Caco-2 (cell line): ENCODE results near the gene TLE3. TPM values are rescaled to one million over a fixed set of nuclear protein-coding genes. Genes with fewer than 3 reads are reported as not detected.
A peak's percentile ranks its signal among the peaks of the same experiment; 100 is the strongest.

Experiments used
- BruUV-seq: library from RNA; stranded (reverse); fragments of 400-500 nt; replicated peaks from 2 replicates; lab custom pipeline; 2021; lab: Mats Ljungman, UMichigan
- CTCF ChIA-PET: fragments of 300-600 bp; sonication (Branson Sonifier 250); formaldehyde crosslinking; loops from one replicate; lab custom pipeline; 2022; ENCODE audit warnings: antibody characterized with exemption; lab: Charles Lee
- POLR2A ChIA-PET: fragments of 300-600 bp; sonication (Branson Sonifier 250); formaldehyde crosslinking; loops from one replicate; lab custom pipeline; 2022; ENCODE audit warnings: antibody characterized with exemption; lab: Charles Lee
- DNase-seq, 2 experiments: peaks; one replicate each; pipeline versions ENCODE4 v3.0.0 to v3.0.0-alpha.2; 2020 to 2022
- H3K27me3 ChIP-seq: replicated peaks from 2 replicates; pipeline ENCODE4 v1.6.0; 2011; ENCODE audit warnings: low read length; ENCODE audit not compliant: control insufficient read depth, insufficient read depth
- H3K36me3 ChIP-seq: 2 replicates; pipeline ENCODE4 v1.5.1; 2011; ENCODE audit warnings: low read length; ENCODE audit not compliant: control insufficient read depth, insufficient read depth
- H3K4me1 ChIP-seq: fragments of 250-450 bp; sonication (Bioruptor Pico); 2 replicates; pipeline ENCODE4 v1.5.1; 2020; ENCODE audit warnings: mild to moderate bottlenecking
- H3K4me3 ChIP-seq: 2 replicates; pipeline ENCODE4 v1.5.1; 2011; ENCODE audit warnings: low read depth, mild to moderate bottlenecking, control low read depth, low read length
- H3K9me3 ChIP-seq: fragments of 250-450 bp; sonication (Bioruptor Pico); 2 replicates; pipeline ENCODE4 v1.5.1; 2020; ENCODE audit warnings: mild to moderate bottlenecking, moderate library complexity
- H3K27ac Mint-ChIP-seq: one replicate; pipeline ENCODE4 v1.8.0; 2022; ENCODE audit warnings: mixed read lengths; ENCODE audit not compliant: unreplicated experiment
- H3K27me3 Mint-ChIP-seq: one replicate; pipeline ENCODE4 v1.8.0; 2022; ENCODE audit warnings: mixed read lengths; ENCODE audit not compliant: insufficient read depth, unreplicated experiment
- H3K36me3 Mint-ChIP-seq: one replicate; pipeline ENCODE4 v1.8.0; 2022; ENCODE audit warnings: mild to moderate bottlenecking, mixed read lengths; ENCODE audit not compliant: insufficient read depth, unreplicated experiment
- H3K4me1 Mint-ChIP-seq: one replicate; pipeline ENCODE4 v1.8.0; 2022; ENCODE audit warnings: low read depth, mixed read lengths; ENCODE audit not compliant: unreplicated experiment
- H3K4me3 Mint-ChIP-seq: one replicate; pipeline ENCODE4 v1.8.0; 2022; ENCODE audit warnings: mild to moderate bottlenecking, moderate library complexity, mixed read lengths; ENCODE audit not compliant: unreplicated experiment
- H3K9me3 Mint-ChIP-seq: one replicate; pipeline ENCODE4 v1.8.0; 2022; ENCODE audit warnings: mixed read lengths; ENCODE audit not compliant: unreplicated experiment
- CTCF ChIP-seq, 2 experiments: fragments of 200-600 bp in 1 of 2; IDR thresholded peaks; 1 replicate in 1 of 2; 2 replicates in 1 of 2; pipeline versions ENCODE4 v1.5.1 to v1.8.0; 2011 to 2022; ENCODE audit warnings: antibody characterized with exemption in 1 of 2, control low read depth in 1 of 2, inconsistent platforms in 1 of 2, low read depth in 1 of 2, low read length in 1 of 2, mild to moderate bottlenecking in 1 of 2, moderate library complexity in 1 of 2; ENCODE audit not compliant: insufficient read depth in 1 of 2, severe bottlenecking in 1 of 2, unreplicated experiment in 1 of 2
- intact Hi-C: fragments of 100-400 bp; cut with micrococcal nuclease; formaldehyde crosslinking; loops from one replicate; pipeline ENCODE4 v1.10.0; 2022; ENCODE audit not compliant: unreplicated experiment
- total RNA-seq: library from RNA; stranded (reverse); gene quantifications from 2 replicates; pipeline ENCODE4 v1.2.3, GENCODE V29; 2022

The TLE3 gene
- total RNA-seq, 1 experiment from 2014 or later, result 105 TPM

- H3K36me3 ChIP-seq, result peaks cover 8% of the 10 kb centered on the region
- TF ChIP-seq CTCF (IDR thresholded peaks at IDR 0.05; ENCODE audit: insufficient read depth in 1 of 2, low read depth in 1 of 2, low read length in 1 of 2, severe bottlenecking in 1 of 2, unreplicated experiment in 1 of 2), result no peak
Measured at GRCh38 chr15:70053001-70053715, 44.6 kb downstream of the TLE3 start.

GRCh38 chr15:70051948-70052633 is 45.6 kb downstream of the TLE3 start:
- Histone ChIP-seq H3K27me3 (no peaks in the 10 kb centered on the region), H3K36me3 (peaks cover 8% of the 10 kb centered on the region), H3K4me3 (no peak overlapping the region), H3K4me1 (no peaks in the 10 kb centered on the region), H3K9me3 (no peaks in the 10 kb centered on the region)
- intact Hi-C loops, result no loop called here
- BruUV-seq, result no TSS peak
- CTCF ChIA-PET, result interaction anchor here (0.6 kb wide), 1 partner anchor 784 kb away, joined by 4 read pairs; no protein-coding TSS in a partner anchor
- TF ChIP-seq CTCF (IDR thresholded peaks at IDR 0.05; ENCODE audit: insufficient read depth in 1 of 2, low read depth in 1 of 2, low read length in 1 of 2, severe bottlenecking in 1 of 2, unreplicated experiment in 1 of 2), result no peak
- peak in 1 of 2 experiments; percentile 16 for DNase-seq
- Mint-ChIP-seq H3K27me3 (no peaks in the 10 kb centered on the region), H3K4me3 (no peak overlapping the region), H3K4me1 (no peaks in the 10 kb centered on the region), H3K9me3 (no peaks in the 10 kb centered on the region), H3K27ac (no peak overlapping the region), H3K36me3 (peaks cover 60% of the 10 kb centered on the region)
- POLR2A ChIA-PET, result interaction anchor here (0.5 kb wide), 1 partner anchor 59 kb away, joined by 4 read pairs; no protein-coding TSS in a partner anchor

More at GRCh38 chr15:70053001-70053715, 44.6 kb downstream of the TLE3 start:
- ChIA-PET POLR2A (no interaction called here), CTCF (no interaction called here)
- Histone ChIP-seq H3K9me3 (no peaks in the 10 kb centered on the region), H3K4me3 (no peak overlapping the region), H3K27me3 (no peaks in the 10 kb centered on the region), H3K4me1 (no peaks in the 10 kb centered on the region)
- Mint-ChIP-seq H3K4me3 (no peak overlapping the region), H3K27ac (no peak overlapping the region), H3K4me1 (no peaks in the 10 kb centered on the region), H3K9me3 (no peaks in the 10 kb centered on the region), H3K36me3 (peaks cover 64% of the 10 kb centered on the region), H3K27me3 (no peaks in the 10 kb centered on the region)
- BruUV-seq, result no TSS peak
- peak in 1 of 2 experiments; percentile 13 for DNase-seq
- intact Hi-C loops, result no loop called here

DNA sequence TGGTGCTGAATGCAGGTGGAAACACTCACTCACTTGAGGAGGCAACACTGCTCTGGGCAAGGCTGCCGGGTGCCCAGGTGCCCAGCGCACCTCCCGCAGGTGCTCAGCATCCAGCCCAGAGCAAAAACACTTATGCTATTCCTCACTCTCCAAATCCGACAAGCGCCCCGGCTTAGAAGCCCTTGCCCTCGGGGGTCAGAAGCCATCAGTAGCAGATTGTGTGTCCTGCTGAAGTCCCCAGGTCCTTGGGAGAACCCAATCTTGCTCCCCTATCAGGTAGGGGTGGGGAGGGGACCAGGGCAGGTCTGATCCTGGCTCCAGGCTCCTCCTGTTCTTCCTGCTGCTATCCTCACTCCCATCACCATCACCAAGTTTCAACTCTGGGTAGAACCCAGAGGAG is 46.7 kb downstream of the TLE3 start:
- peak in 1 of 2 experiments; percentile 7 for DNase-seq
- Histone ChIP-seq H3K9me3 (no peaks in the 10 kb centered on the region), H3K27me3 (no peaks in the 10 kb centered on the region), H3K36me3 (peaks cover 7% of the 10 kb centered on the region), H3K4me1 (no peaks in the 10 kb centered on the region), H3K4me3 (no peak overlapping the region)
- Mint-ChIP-seq H3K27ac (no peak overlapping the region), H3K9me3 (no peaks in the 10 kb centered on the region), H3K27me3 (no peaks in the 10 kb centered on the region), H3K36me3 (peaks cover 65% of the 10 kb centered on the region), H3K4me1 (no peaks in the 10 kb centered on the region), H3K4me3 (no peak overlapping the region)
- no TSS peak for BruUV-seq
- no peak for TF ChIP-seq CTCF (IDR thresholded peaks at IDR 0.05; ENCODE audit: insufficient read depth in 1 of 2, low read depth in 1 of 2, low read length in 1 of 2, severe bottlenecking in 1 of 2, unreplicated experiment in 1 of 2)
- CTCF ChIA-PET, result no interaction called here
- POLR2A ChIA-PET, result no interaction called here
- intact Hi-C loops, result no loop called here
